ENCODE data around the gene NSMF. TPM values are rescaled to one million over a fixed set of nuclear protein-coding genes. Genes with fewer than 3 reads are reported as not detected.

Gene NSMF
- total and polyA plus RNA-seq, 10 of the 15 experiments (the other 5 are each of a cell fraction or from before 2014, with no cell fraction given), result 0.13 to 44.3 (median 13.4) TPM

GRCh38 chr9:137416563-137417151, 42.5 kb downstream of the NSMF start:
- RAD21 ChIA-PET (ENCODE audit: unreplicated experiment), result no interaction called here
- no peaks in the 10 kb centered on the region for H3K9me3 ChIP-seq (replicated peaks; ENCODE audit: control insufficient read depth, insufficient read depth, low read length)
- BruUV-seq (replicated peaks), result no TSS peak
- no peak overlapping the region for H3K27ac ChIP-seq (ENCODE audit: control insufficient read depth, insufficient read depth)
- H4K20me1 ChIP-seq (ENCODE audit: control insufficient read depth, insufficient read depth), result no peaks in the 10 kb centered on the region
- in situ Hi-C loops (cut with MboI), result no loop called here
- CTCF ChIA-PET, result no interaction called here
- no peak for TF ChIP-seq IRF3 (IDR thresholded peaks at IDR 0.05)
- DNase-seq (ENCODE audit: low read depth, low spot score), result no peak
- H3K79me2 ChIP-seq (ENCODE audit: control insufficient read depth, insufficient read depth, low read length), result peaks cover 13% of the 10 kb centered on the region
- no peaks in the 10 kb centered on the region for H3K27me3 ChIP-seq (replicated peaks in 1 of 2; ENCODE audit: control insufficient read depth in 2 of 2, insufficient read depth in 2 of 2, low read length in 1 of 2)
- POLR2A ChIA-PET, result no interaction called here
- peak overlapping the region; percentile 49; the same call in 1 of the 2 replicates for H3K4me3 ChIP-seq
- H3K9ac ChIP-seq (ENCODE audit: control insufficient read depth, insufficient read depth, low read length), result peak overlapping the region; percentile 50; the same call in 1 of the 2 replicates
- intact Hi-C loops (cut with micrococcal nuclease; ENCODE audit: unreplicated experiment), result no loop called here
- FAIRE-seq, result no peak
- H3K4me2 ChIP-seq (ENCODE audit: control insufficient read depth, insufficient read depth), result peak overlapping the region; percentile 36; the same call in 1 of the 2 replicates
- no peak; the same call in 2 of the 3 replicates for ATAC-seq
- H3K36me3 ChIP-seq (ENCODE audit: control insufficient read depth in 2 of 2, insufficient read depth in 2 of 2, low read length in 1 of 2), result no peaks in the 10 kb centered on the region
- WGBS (ENCODE audit: insufficient coverage, insufficient replicate concordance, low lambda C conversion rate, missing lambda C conversion rate), result 79% methylated on average over 38 of the region's 45 CpGs
- peaks cover 14% of the 10 kb centered on the region for H3K4me1 ChIP-seq (ENCODE audit: control insufficient read depth, insufficient read depth, low read length)
- SMC1A ChIA-PET (ENCODE audit: uncharacterized antibody, unreplicated experiment), result no interaction called here
- H2AFZ ChIP-seq (ENCODE audit: control insufficient read depth, low read depth, low read length), result no peak overlapping the region

- no TSS peak for BruUV-seq (replicated peaks)
- Histone ChIP-seq H3K4me3 (no peak overlapping the region), H3K36me3 (ENCODE audit: control insufficient read depth in 2 of 2, insufficient read depth in 2 of 2, low read length in 1 of 2) (no peaks in the 10 kb centered on the region), H4K20me1 (ENCODE audit: control insufficient read depth, insufficient read depth) (no peaks in the 10 kb centered on the region), H2AFZ (ENCODE audit: control insufficient read depth, low read depth, low read length) (no peak overlapping the region), H3K79me2 (ENCODE audit: control insufficient read depth, insufficient read depth, low read length) (peaks cover 11% of the 10 kb centered on the region), H3K9ac (ENCODE audit: control insufficient read depth, insufficient read depth, low read length) (no peak overlapping the region), H3K4me2 (ENCODE audit: control insufficient read depth, insufficient read depth) (no peak overlapping the region), H3K9me3 (replicated peaks; ENCODE audit: control insufficient read depth, insufficient read depth, low read length) (no peaks in the 10 kb centered on the region), H3K4me1 (ENCODE audit: control insufficient read depth, insufficient read depth, low read length) (peaks cover 17% of the 10 kb centered on the region), H3K27me3 (replicated peaks in 1 of 2; ENCODE audit: control insufficient read depth in 2 of 2, insufficient read depth in 2 of 2, low read length in 1 of 2) (no peaks in the 10 kb centered on the region), H3K27ac (ENCODE audit: control insufficient read depth, insufficient read depth) (no peak overlapping the region)
- DNase-seq (ENCODE audit: low read depth, low spot score), result no peak
- ChIA-PET CTCF (no interaction called here), POLR2A (no interaction called here), SMC1A (ENCODE audit: uncharacterized antibody, unreplicated experiment) (no interaction called here), RAD21 (ENCODE audit: unreplicated experiment) (no interaction called here)
- in situ Hi-C loops (cut with MboI) (no loop called here), intact Hi-C loops (cut with micrococcal nuclease; ENCODE audit: unreplicated experiment) (no loop called here)
- ATAC-seq, result no peak
- no peak for TF ChIP-seq TBL1XR1 (IDR thresholded peaks at IDR 0.05; ENCODE audit: low read depth, low read length)
- TF ChIP-seq RCOR1 (conservative IDR thresholded peaks at IDR 0.05; ENCODE audit: low read depth, low read length), result no peak
- no peak for TF ChIP-seq NKRF (conservative IDR thresholded peaks at IDR 0.05)
- TF ChIP-seq YBX1 (IDR thresholded peaks at IDR 0.05), result no peak
- no peak for TF ChIP-seq WRNIP1 (IDR thresholded peaks at IDR 0.05; ENCODE audit: borderline replicate concordance, low read depth, low read length)
- no peak for TF ChIP-seq HSF1 (IDR thresholded peaks at IDR 0.05; ENCODE audit: low read depth, low read length)
- no peak for TF ChIP-seq NBN (IDR thresholded peaks at IDR 0.05)
- no peak for TF ChIP-seq FOXK2 (IDR thresholded peaks at IDR 0.05)
- no peak for TF ChIP-seq SMC3 (IDR thresholded peaks at IDR 0.05; ENCODE audit: borderline replicate concordance, low read length)
- TF ChIP-seq ZNF622 (IDR thresholded peaks at IDR 0.05), result no peak
- no peak for TF ChIP-seq RELA (IDR thresholded peaks at IDR 0.05; ENCODE audit: borderline replicate concordance, partially characterized antibody)
- TF ChIP-seq RB1 (IDR thresholded peaks at IDR 0.05; ENCODE audit: borderline replicate concordance), result no peak
- TF ChIP-seq SIN3A (IDR thresholded peaks at IDR 0.05; ENCODE audit: low read depth, low read length), result no peak
- 96% methylated on average over 20 of the region's 23 CpGs for WGBS (ENCODE audit: insufficient coverage, insufficient replicate concordance, low lambda C conversion rate, missing lambda C conversion rate)
- no peak for FAIRE-seq
These were observed 43.0 kb downstream of the NSMF start for GRCh38 chr9:137416006-137416562.
